Measurements from ENCODE around the gene PLPPR3. TPM values are rescaled to one million over a fixed set of nuclear protein-coding genes. Genes with fewer than 3 reads are reported as not detected.

The PLPPR3 gene
- total and polyA plus RNA-seq, 9 of the 15 experiments (the other 6 are each of a cell fraction or from before 2014, with no cell fraction given), result 0.01 to 48.2 (median 8.6) TPM

DNA sequence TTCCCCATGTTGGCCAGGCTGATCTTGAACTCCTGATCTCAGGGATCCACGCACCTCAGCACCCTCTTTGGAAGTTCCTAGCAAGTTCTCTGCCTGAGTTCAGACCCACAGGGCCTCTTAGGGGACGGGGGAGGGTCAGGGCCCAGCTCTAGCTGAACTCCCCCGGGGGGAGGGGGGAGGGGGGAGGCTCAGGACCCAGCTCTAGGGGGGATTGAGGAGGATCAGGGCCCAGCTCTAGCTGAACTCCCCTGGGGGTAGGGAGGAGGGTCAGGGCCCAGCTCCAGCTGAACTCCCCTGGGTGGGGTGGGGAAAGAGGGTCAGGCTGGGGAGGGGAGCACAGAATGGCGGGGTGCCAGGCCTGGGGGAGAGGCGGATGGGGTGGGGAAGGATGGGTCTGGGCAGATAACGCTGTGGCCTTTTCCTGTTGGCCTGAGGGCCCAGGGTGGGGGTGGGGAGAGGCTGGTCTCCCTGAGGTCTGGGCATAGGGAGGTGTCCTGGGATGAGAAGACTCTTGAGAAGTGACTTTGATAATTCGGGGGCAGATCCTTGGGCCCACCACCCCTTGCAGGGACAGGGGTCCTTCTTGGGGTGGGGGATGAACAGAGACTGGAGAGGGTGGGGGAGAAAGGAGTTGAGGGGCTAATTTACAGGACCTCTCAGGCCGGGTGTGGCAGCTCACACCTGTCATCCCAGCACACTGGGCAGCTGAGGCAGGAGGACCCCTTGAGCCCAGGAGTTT lies 30.0 kb downstream of the PLPPR3 start (continued):
- TF ChIP-seq RAD51 (IDR thresholded peaks at IDR 0.05; ENCODE audit: borderline replicate concordance, low read depth) (no peak), NR2C1 (IDR thresholded peaks at IDR 0.05) (no peak), NR2C1 (tag; IDR thresholded peaks at IDR 0.05) (no peak), ZNF316 (IDR thresholded peaks at IDR 0.05) (no peak), SMAD4 (CRISPR knock-in tag; conservative IDR thresholded peaks at IDR 0.05) (no peak), ZNF583 (CRISPR knock-in tag; IDR thresholded peaks at IDR 0.05) (no peak), SMC3 (conservative IDR thresholded peaks at IDR 0.05; ENCODE audit: insufficient read depth, low read depth, low read length) (no peak), GTF2E2 (tag; IDR thresholded peaks at IDR 0.05) (no peak), ETS2 (tag; IDR thresholded peaks at IDR 0.05; ENCODE audit: borderline replicate concordance, poor library complexity, severe bottlenecking) (no peak), PTTG1 (tag; IDR thresholded peaks at IDR 0.05; ENCODE audit: low read depth) (no peak), GATA2 (CRISPR knock-in tag; IDR thresholded peaks at IDR 0.05) (peak; percentile 23; the same call in 1 of the 2 replicates), FOXM1 (IDR thresholded peaks at IDR 0.05; ENCODE audit: low read depth) (no peak), FOXM1 (CRISPR knock-in tag; IDR thresholded peaks at IDR 0.05; ENCODE audit: low read depth) (no peak), CBFB (CRISPR knock-in tag; IDR thresholded peaks at IDR 0.05) (no peak), BCL6 (CRISPR knock-in tag; IDR thresholded peaks at IDR 0.05) (no peak), ZNF766 (CRISPR knock-in tag; conservative IDR thresholded peaks at IDR 0.05) (no peak), PYGO2 (tag; IDR thresholded peaks at IDR 0.05) (no peak)
- TF ChIP-seq, protein P1, sequence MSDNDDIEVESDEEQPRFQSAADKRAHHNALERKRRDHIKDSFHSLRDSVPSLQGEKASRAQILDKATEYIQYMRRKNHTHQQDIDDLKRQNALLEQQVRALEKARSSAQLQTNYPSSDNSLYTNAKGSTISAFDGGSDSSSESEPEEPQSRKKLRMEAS (CRISPR knock-in tag; IDR thresholded peaks at IDR 0.05), result no peak
- TF ChIP-seq, protein P2, sequence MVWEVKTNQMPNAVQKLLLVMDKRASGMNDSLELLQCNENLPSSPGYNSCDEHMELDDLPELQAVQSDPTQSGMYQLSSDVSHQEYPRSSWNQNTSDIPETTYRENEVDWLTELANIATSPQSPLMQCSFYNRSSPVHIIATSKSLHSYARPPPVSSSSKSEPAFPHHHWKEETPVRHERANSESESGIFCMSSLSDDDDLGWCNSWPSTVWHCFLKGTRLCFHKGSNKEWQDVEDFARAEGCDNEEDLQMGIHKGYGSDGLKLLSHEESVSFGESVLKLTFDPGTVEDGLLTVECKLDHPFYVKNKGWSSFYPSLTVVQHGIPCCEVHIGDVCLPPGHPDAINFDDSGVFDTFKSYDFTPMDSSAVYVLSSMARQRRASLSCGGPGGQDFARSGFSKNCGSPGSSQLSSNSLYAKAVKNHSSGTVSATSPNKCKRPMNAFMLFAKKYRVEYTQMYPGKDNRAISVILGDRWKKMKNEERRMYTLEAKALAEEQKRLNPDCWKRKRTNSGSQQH (CRISPR knock-in tag; IDR thresholded peaks at IDR 0.05), result no peak
- TF ChIP-seq, protein P3, sequence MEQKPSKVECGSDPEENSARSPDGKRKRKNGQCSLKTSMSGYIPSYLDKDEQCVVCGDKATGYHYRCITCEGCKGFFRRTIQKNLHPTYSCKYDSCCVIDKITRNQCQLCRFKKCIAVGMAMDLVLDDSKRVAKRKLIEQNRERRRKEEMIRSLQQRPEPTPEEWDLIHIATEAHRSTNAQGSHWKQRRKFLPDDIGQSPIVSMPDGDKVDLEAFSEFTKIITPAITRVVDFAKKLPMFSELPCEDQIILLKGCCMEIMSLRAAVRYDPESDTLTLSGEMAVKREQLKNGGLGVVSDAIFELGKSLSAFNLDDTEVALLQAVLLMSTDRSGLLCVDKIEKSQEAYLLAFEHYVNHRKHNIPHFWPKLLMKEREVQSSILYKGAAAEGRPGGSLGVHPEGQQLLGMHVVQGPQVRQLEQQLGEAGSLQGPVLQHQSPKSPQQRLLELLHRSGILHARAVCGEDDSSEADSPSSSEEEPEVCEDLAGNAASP (IDR thresholded peaks at IDR 0.05), result no peak
- TF ChIP-seq, protein P4, sequence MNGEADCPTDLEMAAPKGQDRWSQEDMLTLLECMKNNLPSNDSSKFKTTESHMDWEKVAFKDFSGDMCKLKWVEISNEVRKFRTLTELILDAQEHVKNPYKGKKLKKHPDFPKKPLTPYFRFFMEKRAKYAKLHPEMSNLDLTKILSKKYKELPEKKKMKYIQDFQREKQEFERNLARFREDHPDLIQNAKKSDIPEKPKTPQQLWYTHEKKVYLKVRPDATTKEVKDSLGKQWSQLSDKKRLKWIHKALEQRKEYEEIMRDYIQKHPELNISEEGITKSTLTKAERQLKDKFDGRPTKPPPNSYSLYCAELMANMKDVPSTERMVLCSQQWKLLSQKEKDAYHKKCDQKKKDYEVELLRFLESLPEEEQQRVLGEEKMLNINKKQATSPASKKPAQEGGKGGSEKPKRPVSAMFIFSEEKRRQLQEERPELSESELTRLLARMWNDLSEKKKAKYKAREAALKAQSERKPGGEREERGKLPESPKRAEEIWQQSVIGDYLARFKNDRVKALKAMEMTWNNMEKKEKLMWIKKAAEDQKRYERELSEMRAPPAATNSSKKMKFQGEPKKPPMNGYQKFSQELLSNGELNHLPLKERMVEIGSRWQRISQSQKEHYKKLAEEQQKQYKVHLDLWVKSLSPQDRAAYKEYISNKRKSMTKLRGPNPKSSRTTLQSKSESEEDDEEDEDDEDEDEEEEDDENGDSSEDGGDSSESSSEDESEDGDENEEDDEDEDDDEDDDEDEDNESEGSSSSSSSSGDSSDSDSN (IDR thresholded peaks at IDR 0.05; ENCODE audit: borderline replicate concordance in 1 of 2, low read depth in 2 of 2, low read length in 2 of 2), result no peak
- TF ChIP-seq, protein P5, sequence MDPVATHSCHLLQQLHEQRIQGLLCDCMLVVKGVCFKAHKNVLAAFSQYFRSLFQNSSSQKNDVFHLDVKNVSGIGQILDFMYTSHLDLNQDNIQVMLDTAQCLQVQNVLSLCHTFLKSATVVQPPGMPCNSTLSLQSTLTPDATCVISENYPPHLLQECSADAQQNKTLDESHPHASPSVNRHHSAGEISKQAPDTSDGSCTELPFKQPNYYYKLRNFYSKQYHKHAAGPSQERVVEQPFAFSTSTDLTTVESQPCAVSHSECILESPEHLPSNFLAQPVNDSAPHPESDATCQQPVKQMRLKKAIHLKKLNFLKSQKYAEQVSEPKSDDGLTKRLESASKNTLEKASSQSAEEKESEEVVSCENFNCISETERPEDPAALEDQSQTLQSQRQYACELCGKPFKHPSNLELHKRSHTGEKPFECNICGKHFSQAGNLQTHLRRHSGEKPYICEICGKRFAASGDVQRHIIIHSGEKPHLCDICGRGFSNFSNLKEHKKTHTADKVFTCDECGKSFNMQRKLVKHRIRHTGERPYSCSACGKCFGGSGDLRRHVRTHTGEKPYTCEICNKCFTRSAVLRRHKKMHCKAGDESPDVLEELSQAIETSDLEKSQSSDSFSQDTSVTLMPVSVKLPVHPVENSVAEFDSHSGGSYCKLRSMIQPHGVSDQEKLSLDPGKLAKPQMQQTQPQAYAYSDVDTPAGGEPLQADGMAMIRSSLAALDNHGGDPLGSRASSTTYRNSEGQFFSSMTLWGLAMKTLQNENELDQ (CRISPR knock-in tag; IDR thresholded peaks at IDR 0.05; ENCODE audit: borderline replicate concordance), result no peak

All from K562 (cell line).